Measurements from ENCODE around the gene DYSF.

DNA sequence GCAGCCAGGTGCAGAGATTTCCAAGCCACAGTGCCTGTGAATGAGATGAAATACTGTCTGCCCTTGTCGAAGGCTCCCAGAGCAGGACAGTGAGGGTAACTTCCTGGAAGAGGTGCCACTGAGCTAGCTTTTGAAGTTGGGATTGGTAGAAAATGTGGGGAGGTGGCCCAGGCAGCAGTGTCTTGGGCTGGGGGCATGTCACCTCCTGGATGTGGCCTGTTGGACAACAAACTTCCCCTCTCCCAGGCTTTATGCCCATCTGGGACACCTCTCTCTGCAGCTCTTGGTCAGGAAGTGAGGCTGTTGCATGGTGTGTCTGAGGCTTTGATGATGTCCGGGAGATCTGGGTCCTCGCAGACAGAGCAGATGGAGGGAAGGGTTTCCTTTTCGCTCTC, 151.4 kb downstream of the DYSF start:
- no peak for TF ChIP-seq CTCF (IDR thresholded peaks at IDR 0.05)
- TF ChIP-seq POLR2A (IDR thresholded peaks at IDR 0.05), result no peak
- TF ChIP-seq POLR2AphosphoS5 (IDR thresholded peaks at IDR 0.05), result no peak
